Tibial artery (tissue), 4 donors: Measurements from ENCODE around the gene ANKFY1.
A peak's percentile ranks its signal among the peaks of the same experiment; 100 is the strongest.

ENCODE experiments used
- DNase-seq, 2 donors: peaks; one replicate each; pipeline ENCODE4 v3.0.0-alpha.2; 2019
- H3K27ac ChIP-seq, 2 donors: fragments of 200-600 bp; sonication (generic) in 1 of 2; 1 replicate in 1 of 2; 2 replicates in 1 of 2; pipeline ENCODE4 v1.5.1; 2018 to 2019; ENCODE audit warnings: mild to moderate bottlenecking in 1 of 2
- H3K27me3 ChIP-seq, 2 donors: fragments of 200-600 bp; sonication (generic) in 1 of 2; one replicate each; pipeline versions ENCODE4 v1.5.1 to v1.6.0; 2016 to 2019
- H3K36me3 ChIP-seq, 3 donors: fragments of 200-600 bp; sonication (generic) in 2 of 3; one replicate each; pipeline ENCODE4 v1.5.1; 2016 to 2019; ENCODE audit warnings: mild to moderate bottlenecking in 2 of 3
- H3K4me1 ChIP-seq, 4 donors: fragments of 200-600 bp; sonication (generic) in 2 of 4; 1 replicate in 3 of 4; 2 replicates in 1 of 4; pipeline ENCODE4 v1.5.1; 2016 to 2019
- H3K4me3 ChIP-seq, 2 donors: fragments of 200-600 bp; sonication (generic) in 1 of 2; 1 replicate in 1 of 2; 2 replicates in 1 of 2; pipeline ENCODE4 v1.5.1; 2018 to 2019; ENCODE audit warnings: mild to moderate bottlenecking in 2 of 2
- H3K9me3 ChIP-seq, 3 donors: fragments of 200-600 bp; sonication (generic) in 1 of 3; one replicate each; pipeline ENCODE4 v1.5.1; 2016 to 2019
- intact Hi-C: fragments of 100-400 bp; cut with DNase I; formaldehyde crosslinking; loops from one replicate; pipeline ENCODE4 v1.15.0; 2023; ENCODE audit warnings: low total_unique reads
- TF ChIP-seq, protein P1 (sequence below), 2 experiments: fragments of 200-600 bp in 1 of 2; fragments of 450-650 bp in 1 of 2; IDR thresholded peaks; one replicate each; pipeline ENCODE4 v1.5.1; 2017 to 2019; ENCODE audit warnings: antibody characterized with exemption in 2 of 2, mild to moderate bottlenecking in 1 of 2, moderate library complexity in 1 of 2

Gene ANKFY1

GRCh38 chr17:4270736-4271135 lies 7.0 kb upstream of the ANKFY1 start:
- no peak for DNase-seq
- Histone ChIP-seq H3K27me3 (no peaks in the 10 kb centered on the region), H3K36me3 (peaks cover 0 to 22% (median 12%) of the 10 kb centered on the region in 3 donors), H3K4me3 (no peak overlapping the region), H3K27ac (peak overlapping the region; percentile 10 to 38), H3K9me3 (no peaks in the 10 kb centered on the region), H3K4me1 (peaks cover 0 to 15% (median 4%) of the 10 kb centered on the region in 4 donors)
- intact Hi-C loops: no loop called here
- TF ChIP-seq, protein P1, sequence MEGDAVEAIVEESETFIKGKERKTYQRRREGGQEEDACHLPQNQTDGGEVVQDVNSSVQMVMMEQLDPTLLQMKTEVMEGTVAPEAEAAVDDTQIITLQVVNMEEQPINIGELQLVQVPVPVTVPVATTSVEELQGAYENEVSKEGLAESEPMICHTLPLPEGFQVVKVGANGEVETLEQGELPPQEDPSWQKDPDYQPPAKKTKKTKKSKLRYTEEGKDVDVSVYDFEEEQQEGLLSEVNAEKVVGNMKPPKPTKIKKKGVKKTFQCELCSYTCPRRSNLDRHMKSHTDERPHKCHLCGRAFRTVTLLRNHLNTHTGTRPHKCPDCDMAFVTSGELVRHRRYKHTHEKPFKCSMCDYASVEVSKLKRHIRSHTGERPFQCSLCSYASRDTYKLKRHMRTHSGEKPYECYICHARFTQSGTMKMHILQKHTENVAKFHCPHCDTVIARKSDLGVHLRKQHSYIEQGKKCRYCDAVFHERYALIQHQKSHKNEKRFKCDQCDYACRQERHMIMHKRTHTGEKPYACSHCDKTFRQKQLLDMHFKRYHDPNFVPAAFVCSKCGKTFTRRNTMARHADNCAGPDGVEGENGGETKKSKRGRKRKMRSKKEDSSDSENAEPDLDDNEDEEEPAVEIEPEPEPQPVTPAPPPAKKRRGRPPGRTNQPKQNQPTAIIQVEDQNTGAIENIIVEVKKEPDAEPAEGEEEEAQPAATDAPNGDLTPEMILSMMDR (IDR thresholded peaks at IDR 0.05): no peak

DNA sequence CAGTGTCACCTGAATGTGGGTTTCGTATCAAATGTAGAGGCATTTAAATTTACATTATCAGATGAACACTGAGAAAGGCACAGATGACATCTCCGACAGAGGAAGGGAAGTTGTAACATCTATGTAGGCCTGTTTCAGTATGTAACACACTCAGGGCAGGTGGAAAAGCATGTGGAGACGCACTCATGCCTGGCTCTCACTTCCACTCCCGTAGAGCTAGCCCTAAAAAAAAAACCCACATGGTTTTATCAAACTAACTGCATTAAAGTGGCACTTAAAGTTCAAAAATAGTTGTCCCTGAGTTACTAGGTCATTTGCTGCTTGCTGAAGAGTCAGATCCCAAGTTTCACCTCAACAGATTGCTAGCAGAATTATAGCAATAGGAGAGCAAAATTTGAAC lies 6.1 kb upstream of the ANKFY1 start:
- intact Hi-C loops: loop anchor here (10.0 kb wide), 1 partner anchor 65 kb away; no protein-coding TSS in a partner anchor
- no peak for DNase-seq
- Histone ChIP-seq H3K36me3 (peaks cover 0 to 22% (median 12%) of the 10 kb centered on the region in 3 donors), H3K4me1 (peaks cover 0 to 17% (median 4%) of the 10 kb centered on the region in 4 donors), H3K27ac (peak overlapping the region; percentile 6 to 10), H3K27me3 (no peaks in the 10 kb centered on the region), H3K9me3 (no peaks in the 10 kb centered on the region), H3K4me3 (no peak overlapping the region)
- TF ChIP-seq, protein P1 (IDR thresholded peaks at IDR 0.05): no peak

- Histone ChIP-seq H3K27me3 (no peaks in the 10 kb centered on the region), H3K27ac (no peak overlapping the region), H3K4me3 (no peak overlapping the region), H3K36me3 (peaks cover 0 to 14% (median 12%) of the 10 kb centered on the region in 3 donors), H3K4me1 (peaks cover 3 to 34% (median 19%) of the 10 kb centered on the region in 4 donors), H3K9me3 (no peaks in the 10 kb centered on the region)
- intact Hi-C loops: loop anchor here (10.0 kb wide), 1 partner anchor 63 kb away; no protein-coding TSS in a partner anchor
- no peak for DNase-seq
- TF ChIP-seq, protein P1 (IDR thresholded peaks at IDR 0.05): no peak
Measured at GRCh38 chr17:4267402-4267801, 3.6 kb upstream of the ANKFY1 start.

DNA sequence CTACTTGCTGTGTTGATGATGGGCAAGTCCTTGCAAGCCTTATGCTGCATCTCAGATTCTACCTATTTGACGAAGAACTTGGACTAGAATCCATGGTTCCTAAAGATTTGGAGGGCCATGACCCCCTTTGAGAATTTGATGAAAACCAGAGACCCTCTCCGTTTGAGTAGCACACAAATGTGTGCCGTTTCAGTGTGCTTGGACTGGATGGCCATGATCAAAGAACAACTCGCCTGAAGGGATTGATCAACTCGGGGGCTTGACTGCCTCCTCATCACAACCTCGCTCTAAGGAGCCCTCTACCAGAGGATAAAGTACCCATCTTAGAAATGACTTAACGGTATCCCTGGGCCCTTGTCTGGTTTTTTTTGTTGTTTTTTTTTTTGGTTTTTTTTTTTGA lies 2.8 kb upstream of the ANKFY1 start:
- no peaks in the 10 kb centered on the region for H3K9me3 ChIP-seq
- intact Hi-C loops: loop anchor here (10.0 kb wide), 1 partner anchor 62 kb away; no protein-coding TSS in a partner anchor
- no peaks in the 10 kb centered on the region for H3K27me3 ChIP-seq
- DNase-seq: no peak
- H3K4me1 ChIP-seq: peaks cover 4 to 43% (median 25%) of the 10 kb centered on the region in 4 donors
- TF ChIP-seq, protein P1 (IDR thresholded peaks at IDR 0.05): no peak
- no peak overlapping the region for H3K4me3 ChIP-seq
- no peak overlapping the region for H3K27ac ChIP-seq
- H3K36me3 ChIP-seq: peaks cover 0 to 14% (median 12%) of the 10 kb centered on the region in 3 donors

- Histone ChIP-seq H3K9me3 (peaks cover 0 to 8% (median 3%) of the 10 kb centered on the region in 3 donors), H3K27ac (peak overlapping the region; percentile 80 to 87), H3K4me3 (peak overlapping the region; percentile 83 to 96), H3K36me3 (peaks cover 9 to 12% (median 10%) of the 10 kb centered on the region in 3 donors), H3K27me3 (no peaks in the 10 kb centered on the region), H3K4me1 (peaks cover 4 to 31% (median 25%) of the 10 kb centered on the region in 4 donors)
- TF ChIP-seq, protein P1 (IDR thresholded peaks at IDR 0.05): no peak
- no peak for DNase-seq
- intact Hi-C loops: loop anchor here (10.0 kb wide), 1 partner anchor 58 kb away; no protein-coding TSS in a partner anchor
Measured at GRCh38 chr17:4262703-4263102, 1.1 kb downstream of the ANKFY1 start.
